HG03175 (cell line): Measurements from ENCODE around the gene ANKRD6.

Experiments
- ATAC-seq: cut with Tn5 transposase; IDR thresholded peaks from one replicate; pipeline ENCODE4 v1.9.1; 2021; ENCODE audit warnings: mild to moderate bottlenecking, moderate library complexity; ENCODE audit not compliant: unreplicated experiment

The ANKRD6 gene

GRCh38 chr6:89681983-89682564 lies 249.1 kb downstream of the ANKRD6 start:
- ATAC-seq, result no peak

DNA sequence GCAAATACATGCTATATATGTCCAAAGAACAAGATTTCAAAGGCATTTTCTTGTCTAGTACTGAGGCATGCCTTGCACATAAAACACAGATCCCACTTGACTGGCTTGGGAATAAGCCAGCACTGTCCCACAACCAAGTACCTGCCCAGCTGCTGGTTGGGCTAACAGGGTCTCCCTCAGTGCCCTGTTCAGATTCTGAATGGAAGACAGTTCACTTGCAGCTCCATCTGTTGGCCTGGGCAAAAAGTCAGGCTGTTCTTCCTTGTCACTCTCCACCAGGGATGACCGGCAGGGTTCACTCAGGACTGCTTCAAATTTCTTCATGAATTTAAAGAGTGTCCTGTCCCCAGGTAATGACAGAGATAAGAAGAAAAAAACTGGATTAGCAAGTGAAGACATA lies 250.0 kb downstream of the ANKRD6 start:
- no peak for ATAC-seq
